Nucleus accumbens (tissue), 56 donors: ENCODE results near the gene ULK4.
"Not testable (repeated sequence)": the region's sequence is repeated elsewhere in the genome, so short reads cannot be mapped to it uniquely, and the experiment has no call there.

Source experiments
- DNase-seq, 56 donors: peaks; one replicate each; lab custom pipeline; 2025; lab: John Stamatoyannopoulos, UW

Gene ULK4

DNA sequence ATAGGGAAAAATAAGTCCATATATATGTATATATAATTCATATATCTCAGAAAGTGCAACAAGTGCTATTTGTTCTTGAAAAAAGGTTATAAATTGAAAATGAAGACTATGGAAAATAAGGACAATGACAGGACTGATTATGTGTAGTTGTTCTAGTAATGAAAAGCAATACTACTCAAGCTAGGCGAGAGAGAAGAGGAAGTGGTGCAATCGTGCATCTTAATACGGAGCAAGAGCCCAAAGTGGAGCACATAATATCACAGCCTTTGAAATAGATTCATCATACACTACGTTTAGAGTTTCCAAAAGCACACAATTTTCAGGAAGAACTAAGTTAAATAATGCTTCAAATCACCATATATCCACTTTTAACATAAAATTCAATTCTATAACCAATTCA, 87.9 kb downstream of the ULK4 start:
- DNase-seq = no peak

DNA sequence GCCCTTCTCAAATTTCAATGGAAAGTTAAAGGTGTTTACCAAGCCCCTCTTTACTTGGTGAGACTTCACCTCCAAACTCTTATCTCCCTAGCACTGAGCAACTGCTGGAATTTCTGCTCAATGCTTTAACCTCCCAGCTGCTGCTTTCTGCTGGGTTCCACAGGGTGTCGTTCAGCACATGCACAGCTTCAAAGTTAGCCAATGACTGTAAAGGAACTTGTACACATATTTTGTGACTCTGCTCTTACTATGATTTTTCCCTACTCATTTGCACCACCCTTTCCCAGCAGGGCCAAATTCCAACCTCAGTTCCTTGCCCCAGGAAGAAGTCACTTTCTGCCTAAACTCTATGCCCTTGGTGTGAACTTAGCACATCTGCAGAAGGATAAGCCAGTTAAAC, 89.7 kb downstream of the ULK4 start:
- no peak for DNase-seq

DNA sequence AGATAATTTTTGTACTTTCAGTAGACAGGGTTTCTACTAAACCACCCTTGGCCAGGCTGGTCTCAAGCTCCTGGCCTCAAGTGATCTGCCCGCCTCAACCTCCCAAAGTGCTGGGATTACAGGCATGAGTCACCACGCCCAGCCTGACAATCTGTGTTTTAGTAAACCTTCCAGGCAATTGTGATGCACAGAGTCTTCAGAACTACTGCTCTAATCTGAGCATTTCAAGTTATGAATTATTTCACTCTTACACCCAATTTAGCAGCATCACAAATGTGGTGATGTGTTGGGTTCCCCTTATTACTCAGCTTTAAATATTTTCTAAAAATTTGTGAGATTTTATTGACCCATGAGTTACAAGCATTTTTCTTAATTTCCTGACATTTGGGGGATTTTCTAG, 94.4 kb downstream of the ULK4 start:
- no peak for DNase-seq

DNA sequence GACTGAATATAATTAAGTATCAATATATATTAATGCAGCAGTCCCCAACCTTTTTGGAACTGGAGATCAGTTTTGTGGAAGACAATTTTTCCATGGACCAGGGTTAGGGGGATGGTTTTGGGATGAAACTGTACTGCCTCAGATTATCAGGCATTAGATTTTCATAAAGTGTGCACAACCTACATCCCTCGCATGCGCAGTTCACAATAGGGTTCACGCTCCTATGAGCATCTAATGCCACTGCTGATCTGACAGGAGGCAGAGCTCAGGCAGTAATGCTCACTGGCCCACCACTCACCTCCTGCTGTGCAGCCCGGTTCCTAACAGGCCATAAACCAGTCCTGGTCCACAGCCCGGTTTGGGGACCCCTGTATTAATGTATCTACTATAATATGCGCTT, 95.6 kb downstream of the ULK4 start:
- DNase-seq = no peak

DNA sequence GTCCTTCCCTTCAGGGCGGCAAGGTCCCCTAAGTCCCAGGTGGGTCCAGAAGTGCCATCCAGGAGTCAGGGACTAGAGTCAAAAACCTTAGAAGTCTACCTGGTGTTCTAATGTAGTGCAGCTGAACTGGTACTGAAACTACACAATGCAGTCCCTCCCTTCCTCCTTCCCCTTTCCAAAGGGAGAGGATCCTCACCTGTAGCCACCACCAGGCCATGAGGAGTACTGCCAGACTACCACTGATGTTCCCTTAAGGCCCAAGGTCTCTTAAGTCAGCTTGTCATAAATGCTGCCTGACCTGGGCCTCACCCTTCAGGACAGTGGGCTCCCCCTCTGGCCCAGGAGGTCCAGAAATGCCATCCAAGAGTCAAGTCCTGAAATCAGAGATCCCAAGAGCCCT, 98.9 kb downstream of the ULK4 start:
- no peak for DNase-seq

DNA sequence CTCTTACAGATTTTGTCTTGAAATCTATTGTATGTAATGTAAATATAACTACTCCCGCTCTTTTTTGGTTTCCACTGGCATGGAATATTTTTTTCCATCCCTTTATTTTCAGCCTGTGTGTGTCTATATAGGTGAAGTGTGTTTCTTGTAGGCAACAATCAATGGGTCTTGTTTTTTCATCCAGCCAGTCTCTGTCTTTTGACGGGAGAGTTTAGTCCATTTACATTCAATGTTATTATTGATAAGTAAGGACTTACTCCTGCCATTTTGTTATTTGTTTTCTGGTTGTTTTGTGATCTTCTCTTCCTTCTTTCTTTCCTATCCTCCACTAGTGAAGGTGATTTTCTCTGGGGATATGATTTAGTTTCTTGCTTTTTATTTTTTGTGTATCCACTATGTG, 101.4 kb downstream of the ULK4 start:
- DNase-seq = not testable (repeated sequence)

DNA sequence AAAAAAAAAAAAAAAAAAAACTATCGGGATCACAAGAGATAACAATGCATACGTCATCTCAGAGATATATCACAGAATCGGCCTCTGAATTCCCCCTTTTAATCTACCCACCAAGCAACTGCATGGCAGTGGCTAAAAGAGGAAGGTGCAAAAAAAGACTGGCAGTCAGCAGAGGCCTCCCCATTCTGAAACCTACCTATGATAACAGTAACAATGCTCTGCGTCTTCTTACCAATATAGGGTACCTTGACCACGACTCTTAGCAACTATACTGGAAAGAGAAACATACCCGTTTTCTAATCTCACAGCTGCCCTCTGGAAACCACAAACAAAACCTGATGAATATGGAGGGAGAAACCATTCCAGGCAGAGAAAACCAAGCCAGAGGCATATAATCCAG, 106.9 kb downstream of the ULK4 start:
- no peak for DNase-seq

DNA sequence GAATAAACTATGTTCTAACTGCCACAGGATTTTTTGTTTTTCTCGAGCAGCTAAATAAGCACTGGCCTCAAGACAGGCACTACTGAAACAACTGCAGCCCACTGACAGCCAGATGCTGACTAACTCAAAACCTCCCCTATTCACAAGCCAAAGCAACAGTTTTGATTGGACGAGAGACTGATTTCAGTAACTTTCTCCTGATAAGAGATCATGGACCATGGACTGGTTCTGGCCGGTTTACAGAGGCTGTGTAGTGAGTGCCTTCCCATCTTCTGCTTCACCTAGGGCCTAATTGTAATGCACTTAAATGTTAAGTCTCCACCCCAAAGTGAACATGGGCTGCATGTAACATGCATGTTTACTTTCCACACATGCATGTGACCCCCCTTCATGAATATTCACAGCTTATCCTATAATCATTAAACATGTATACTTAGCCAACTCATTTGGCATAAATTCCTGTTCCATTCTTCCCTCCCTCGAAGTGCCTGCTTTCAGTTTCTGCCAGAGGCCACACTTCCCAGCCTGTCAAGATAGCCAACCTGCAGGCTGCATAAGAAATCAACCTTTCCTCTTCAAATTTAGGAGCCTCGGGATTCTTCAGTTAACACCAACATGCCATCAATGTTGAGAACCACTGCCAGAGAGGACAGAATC, 108.2 kb downstream of the ULK4 start:
- DNase-seq = no peak

DNA sequence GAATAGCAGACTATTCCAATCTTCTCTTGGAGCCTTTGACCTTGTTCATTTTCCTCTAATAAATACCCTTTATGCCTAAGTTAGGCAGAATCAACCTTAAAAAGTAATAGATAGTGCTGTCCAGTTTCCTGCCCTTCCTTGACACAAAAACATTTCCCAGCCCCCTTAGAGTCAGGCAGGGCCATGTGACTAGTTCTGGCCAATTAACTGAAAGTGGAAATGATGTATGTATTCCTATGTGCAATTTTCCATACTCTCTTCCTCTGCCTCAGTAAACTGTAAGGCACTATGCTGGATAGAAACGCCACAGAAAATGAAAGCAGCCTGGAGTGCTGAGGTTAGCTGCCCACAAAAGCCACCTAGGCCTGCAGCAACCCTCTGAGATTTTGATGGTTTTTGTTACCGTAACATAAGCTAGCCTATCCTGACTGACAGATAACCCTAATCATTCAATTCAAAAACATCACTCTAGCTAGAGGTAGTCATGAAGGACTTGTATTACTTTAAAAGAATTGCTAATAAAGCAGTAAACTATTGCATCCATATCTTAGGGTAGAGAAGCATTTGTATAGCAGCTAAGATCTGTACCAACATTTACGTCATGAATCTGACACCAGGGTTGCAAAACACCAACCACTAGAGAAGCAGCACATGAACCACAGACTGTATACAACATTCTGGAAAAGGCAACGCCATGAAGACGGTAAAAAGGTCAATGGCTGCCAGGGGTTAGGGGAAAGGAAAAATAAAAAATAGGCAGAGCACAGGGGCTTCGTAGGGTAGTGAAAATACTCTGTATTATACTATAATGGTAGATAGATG, 112.9 kb downstream of the ULK4 start:
- no peak for DNase-seq

DNA sequence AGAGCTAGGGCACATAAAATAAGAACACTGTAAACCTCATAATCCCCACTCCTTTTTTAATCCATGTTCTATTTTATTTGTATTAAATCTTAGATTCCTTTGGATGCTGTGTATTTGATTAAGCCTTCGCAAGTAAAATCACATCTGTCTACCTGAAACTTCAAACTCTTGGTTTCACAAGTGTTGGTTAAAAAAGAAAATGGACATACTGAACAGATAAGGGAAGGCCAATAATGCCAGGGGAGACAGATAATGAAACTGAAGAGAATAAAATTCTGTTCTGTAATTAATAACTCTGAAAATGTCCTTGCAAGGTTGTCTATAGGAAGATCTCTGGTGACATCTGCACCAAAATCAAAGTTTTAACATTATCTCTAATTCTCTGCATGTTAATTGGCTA, 114.2 kb downstream of the ULK4 start:
- no peak for DNase-seq

DNA sequence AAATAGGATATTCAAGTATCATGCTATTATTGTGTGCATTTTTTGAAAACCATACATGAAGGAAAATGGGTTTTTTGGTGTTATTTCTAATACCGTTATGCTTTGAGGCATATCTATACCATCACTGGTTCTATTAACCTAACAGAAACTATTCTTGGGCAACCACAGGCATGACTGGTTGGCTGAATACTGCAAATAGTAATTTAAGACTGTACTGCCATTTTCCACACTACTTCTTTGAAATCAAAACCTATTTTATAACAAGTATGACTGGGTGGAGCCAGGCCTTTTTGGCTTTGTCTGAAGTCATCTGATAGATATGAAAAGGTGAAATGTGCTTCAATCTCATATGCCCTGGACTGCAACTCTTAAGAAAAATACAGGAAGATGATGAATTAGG, 115.1 kb downstream of the ULK4 start:
- no peak for DNase-seq

DNA sequence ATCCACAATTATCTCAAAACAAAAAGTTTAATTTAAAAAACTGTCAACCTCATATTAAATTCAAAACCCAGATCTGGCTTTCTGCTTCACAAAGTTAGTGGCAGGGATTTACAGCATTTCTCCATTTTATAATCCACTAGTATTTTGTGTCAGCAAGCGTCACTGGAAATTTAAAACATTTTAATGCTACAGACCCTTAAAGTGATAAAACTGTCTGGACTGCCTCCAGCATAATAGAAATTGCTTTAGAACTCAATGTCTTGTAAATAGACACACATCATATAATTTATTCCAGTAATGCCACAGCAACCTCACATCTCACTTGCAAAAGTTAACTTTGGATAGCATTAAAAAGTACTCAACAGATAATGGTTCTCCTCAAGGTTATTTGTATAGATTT, 116.1 kb downstream of the ULK4 start:
- no peak for DNase-seq

DNA sequence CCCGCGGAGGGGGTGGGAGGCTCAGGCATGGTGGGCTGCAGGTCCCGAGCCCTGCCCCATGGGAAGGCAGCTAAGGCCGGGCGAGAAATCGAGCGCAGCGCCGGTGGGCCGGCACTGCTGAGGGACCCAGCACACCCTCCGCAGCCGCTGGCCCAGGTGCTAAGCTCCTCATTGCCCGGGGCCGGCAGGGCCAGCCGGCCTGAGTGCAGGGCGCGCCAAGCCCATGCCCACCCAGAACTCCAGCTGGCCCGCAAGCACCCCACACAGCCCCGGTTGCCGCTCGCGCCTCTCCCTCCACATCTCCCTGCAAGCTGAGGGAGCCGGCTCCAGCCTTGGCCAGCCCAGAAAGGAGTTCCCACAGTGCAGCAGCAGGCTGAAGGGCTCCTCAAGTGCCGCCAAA, 117.6 kb downstream of the ULK4 start:
- DNase-seq = not testable (repeated sequence)

DNA sequence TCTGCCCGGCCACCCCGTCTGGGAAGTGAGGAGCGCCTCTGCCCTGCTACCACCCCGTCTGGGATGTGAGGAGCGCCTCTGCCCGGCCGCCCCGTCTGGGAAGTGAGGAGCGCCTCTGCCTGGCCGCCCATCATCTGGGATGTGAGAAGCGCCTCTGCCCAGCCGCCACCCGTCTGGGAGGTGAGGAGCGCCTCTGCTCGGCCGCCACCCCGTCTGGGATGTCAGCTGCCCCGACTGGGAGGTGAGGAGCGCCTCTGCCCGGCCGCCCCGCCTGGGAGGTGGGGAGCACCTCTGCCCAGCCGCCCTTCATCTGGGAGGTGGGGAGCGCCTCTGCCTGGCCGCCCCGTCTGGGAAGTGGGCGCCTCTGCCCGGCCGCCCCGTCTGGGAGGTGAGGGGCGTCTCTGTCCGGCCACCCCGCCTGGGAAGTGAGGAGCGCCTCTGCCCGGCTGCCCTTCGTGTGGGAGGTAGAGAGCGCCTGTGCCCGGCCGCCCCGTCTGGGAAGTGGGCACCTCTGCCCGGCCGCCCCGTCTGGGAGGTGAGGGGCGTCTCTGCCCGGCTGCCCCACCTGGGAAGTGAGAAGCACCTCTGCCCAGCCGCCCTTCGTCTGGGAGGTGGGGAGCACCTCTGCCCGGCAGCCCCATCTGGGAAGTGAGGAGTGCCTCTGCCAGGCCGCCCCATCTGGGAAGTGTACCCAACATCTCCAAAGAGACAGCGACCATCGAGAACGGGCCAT, 120.8 kb downstream of the ULK4 start:
- not testable (repeated sequence) for DNase-seq

DNA sequence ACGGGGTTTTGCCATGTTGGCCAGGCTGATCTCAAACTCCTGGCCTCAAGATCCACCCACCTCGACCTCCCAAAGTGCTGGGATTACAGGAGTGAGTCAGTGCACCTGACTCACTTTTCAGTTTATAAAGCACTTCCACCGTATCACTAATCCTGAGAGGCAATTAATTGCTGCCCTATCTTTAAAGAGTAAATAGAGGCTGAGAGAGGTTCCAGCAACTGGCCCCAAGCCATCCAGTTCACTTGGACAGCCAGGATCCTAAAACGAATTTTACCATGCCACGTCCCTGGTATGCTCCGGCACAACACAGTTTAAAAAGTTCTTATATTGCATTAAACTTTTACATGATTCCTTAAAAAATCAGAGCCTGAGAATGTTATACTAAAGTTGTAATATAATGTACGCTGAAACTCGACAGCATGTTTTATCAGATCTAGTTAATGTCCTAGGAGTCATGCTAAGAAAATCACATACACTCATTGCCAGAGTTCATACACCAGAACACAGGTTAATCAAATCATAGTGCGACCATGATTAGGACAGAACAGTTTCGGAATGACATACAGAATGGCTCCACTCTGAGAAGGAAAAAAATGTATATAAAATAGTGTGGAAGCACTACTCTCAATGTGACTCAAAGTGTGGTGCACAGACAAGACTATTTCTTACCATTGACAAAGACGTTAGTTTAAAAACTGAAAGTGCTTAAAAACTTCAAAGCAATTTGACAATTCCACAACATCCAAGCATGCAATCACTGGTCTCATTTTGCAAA, 125.4 kb downstream of the ULK4 start:
- no peak for DNase-seq

DNA sequence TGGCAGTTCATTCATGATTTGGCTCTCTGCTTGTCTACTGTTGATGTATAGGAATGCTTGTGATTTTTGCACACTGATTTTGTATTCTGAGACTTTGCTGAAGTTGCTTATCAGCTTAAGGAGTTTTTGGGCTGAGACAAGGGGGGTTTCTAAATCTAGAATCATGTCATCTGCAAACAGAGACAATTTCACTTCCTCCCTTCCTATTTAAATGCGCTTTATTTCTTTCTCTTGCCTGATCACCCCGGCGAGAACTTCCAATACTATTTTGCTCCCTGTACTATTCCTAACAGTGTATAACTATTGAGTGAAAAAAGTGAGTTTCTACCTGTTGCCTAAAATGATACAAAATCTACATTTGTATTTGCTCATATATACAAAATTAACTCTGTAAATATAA, 128.3 kb downstream of the ULK4 start:
- DNase-seq = no peak

DNA sequence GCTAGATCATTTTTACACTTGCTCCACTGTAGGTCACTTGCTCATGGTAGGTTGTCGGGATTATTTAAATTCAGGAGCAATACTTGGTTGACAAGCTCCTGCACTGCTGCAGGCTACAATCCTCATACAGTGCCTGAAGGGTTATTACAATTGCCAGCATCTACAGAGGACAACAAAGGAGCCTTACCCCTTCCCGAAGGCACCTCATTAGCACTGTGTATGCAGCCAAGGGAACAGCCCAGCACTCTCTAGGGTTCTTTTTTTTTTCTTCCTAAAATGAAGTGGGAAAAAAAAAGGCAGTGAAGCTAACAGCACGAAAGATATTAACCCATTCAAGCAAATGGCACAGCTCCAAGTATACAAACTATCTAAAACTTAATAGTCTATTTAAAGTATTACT, 142.7 kb downstream of the ULK4 start:
- no peak for DNase-seq

DNA sequence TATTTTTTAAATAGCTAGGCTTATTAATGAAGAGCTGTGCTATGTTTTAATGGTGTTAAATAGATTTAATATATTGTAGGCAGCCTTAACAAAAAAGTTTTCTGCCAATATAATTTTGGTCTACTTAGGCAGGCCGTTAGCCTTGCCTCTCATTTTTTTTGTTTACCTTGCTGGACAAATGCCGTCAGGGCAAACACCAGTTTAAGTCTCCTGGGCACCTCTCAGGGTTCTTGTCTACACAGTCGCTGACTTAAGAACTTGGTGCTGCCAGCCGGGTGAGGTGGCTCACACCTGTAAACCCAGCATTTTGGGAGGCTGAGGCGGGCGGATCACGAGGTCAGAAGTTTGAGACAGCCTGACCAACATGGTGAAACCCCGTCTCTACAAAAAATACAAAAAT, 153.3 kb downstream of the ULK4 start:
- no peak for DNase-seq

DNA sequence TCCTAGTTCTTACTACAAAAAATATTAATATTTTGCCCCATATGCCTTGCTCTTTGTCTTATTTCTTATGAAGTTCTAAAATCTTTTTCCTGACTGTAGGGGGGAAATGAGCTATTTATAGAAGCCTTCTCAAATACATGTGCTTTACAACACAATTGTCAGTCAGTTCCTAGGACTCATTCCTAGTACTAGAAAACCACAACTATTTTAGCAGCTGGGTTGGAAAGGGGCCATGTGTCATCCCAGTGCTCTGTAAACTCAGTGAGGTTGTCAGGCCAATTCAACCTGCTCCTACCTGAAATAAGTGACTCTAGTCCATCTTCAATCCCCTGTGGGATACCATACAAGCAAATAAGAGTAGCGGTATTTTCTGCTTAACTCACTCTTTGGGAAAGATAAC, 153.8 kb downstream of the ULK4 start:
- DNase-seq = no peak

DNA sequence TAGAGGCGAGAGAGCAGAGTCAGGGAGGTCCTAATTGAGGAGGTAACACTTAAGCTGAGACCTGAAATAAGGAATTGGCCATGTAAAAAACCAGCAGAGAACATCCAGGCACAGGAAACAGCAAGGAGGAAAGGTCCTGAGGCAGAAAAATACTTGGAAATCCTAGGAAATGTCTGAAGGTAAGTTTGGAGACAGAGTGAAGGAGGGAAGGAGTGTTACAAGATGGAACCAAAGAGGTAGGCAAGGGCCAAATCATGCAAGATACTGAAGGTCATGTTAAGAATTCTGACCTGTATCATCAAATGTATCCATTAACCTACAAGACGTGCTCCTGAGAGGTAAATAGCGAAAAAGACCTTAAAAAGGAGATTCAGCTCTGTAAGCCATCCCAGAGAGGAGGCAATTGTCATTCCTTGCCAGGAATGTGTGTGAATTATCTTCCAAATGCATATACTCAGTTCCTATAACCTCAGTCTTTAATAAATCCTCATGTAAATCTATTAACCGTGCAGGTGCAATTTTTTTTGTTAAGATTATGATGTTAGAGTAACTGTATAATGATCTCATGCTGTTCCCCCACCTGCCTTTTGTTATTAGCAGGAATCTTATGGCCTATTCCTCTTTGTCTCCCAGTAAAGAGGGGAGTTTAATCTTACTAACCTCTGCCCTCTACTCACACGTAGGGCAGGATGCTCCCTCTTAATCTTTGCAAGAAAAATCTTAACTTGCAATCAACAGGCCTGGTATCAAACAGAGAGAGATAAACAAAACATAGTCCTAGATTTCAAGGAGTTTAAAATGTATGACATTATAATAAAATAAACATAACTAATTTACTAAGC, 166.9 kb downstream of the ULK4 start:
- no peak for DNase-seq
